Heart left ventricle (tissue), 13 donors: ENCODE data around the gene TSPAN7.

ENCODE experiments used
- POLR2A ChIP-seq, 2 donors: fragments of 450-650 bp; IDR thresholded peaks; one replicate each; pipeline ENCODE4 v1.6.1; 2017; ENCODE audit warnings: antibody characterized with exemption in 2 of 2, mild to moderate bottlenecking in 2 of 2, moderate library complexity in 2 of 2
- TF ChIP-seq, protein P1 (sequence below), 12 donors: fragments of 200-600 bp; sonication (generic) in 4 of 12; IDR thresholded peaks; one replicate each; pipeline versions ENCODE4 v1.5.0 to v1.8.0; 2018 to 2022; ENCODE audit warnings: antibody characterized with exemption in 12 of 12, mild to moderate bottlenecking in 5 of 12
- donor health status: ischemic (EF 13 %, LVEDD 7.1; RV severe dilation, severe dysfunction).
- donor health status: DM: no; HTN: yes; CAD: no.
- donor health status: DM: no; HTN: no; CAD: no.
- donor health status: ischemic (EF 25% LVEDD 6.9; RV normal size, moderate dysfunction).
- donor health status: ischemic (EF 25% LVEDD 5.7; RV mildly dilated, moderate dysfunction).
- donor health status: ischemic (EF 35%, LVEDD 5.7; RV mildly dilated, moderate dysfunction).
- donor health status: nonischemic (EF 11% LVEDD 7.7; RV severe dilation, severe dysfunction).
- donor health status: DM: yes; HTN: yes; CAD: no.
- donor health status: PGD.
- donor health status: ischemic (EF 29% LVEDD 5.4; RV normal size, mild dysfunction).
- donor health status: nonischemic (EF 23%, LVEDD 6.1; RV moderate dilation, normal function).

GRCh38 chrX:38594434-38594833 lies 33.1 kb downstream of the TSPAN7 start:
- TF ChIP-seq POLR2A (IDR thresholded peaks at IDR 0.05), result no peak
- TF ChIP-seq, protein P1, sequence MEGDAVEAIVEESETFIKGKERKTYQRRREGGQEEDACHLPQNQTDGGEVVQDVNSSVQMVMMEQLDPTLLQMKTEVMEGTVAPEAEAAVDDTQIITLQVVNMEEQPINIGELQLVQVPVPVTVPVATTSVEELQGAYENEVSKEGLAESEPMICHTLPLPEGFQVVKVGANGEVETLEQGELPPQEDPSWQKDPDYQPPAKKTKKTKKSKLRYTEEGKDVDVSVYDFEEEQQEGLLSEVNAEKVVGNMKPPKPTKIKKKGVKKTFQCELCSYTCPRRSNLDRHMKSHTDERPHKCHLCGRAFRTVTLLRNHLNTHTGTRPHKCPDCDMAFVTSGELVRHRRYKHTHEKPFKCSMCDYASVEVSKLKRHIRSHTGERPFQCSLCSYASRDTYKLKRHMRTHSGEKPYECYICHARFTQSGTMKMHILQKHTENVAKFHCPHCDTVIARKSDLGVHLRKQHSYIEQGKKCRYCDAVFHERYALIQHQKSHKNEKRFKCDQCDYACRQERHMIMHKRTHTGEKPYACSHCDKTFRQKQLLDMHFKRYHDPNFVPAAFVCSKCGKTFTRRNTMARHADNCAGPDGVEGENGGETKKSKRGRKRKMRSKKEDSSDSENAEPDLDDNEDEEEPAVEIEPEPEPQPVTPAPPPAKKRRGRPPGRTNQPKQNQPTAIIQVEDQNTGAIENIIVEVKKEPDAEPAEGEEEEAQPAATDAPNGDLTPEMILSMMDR (IDR thresholded peaks at IDR 0.05), result no peak
